HCT116 (cell line): ENCODE measurements around the gene BNIPL. TPM values are rescaled to one million over a fixed set of nuclear protein-coding genes. Genes with fewer than 3 reads are reported as not detected.

Experiments used
- ATAC-seq: fragments of 200-7000 bp; cut with Tn5 transposase; 2 replicates; pipeline ENCODE4 v1.9.1; 2020; ENCODE audit warnings: mild to moderate bottlenecking, moderate library complexity
- BruUV-seq: library from RNA; stranded (reverse); fragments of 400-500 nt; replicated peaks from 2 replicates; lab custom pipeline; 2021; lab: Mats Ljungman, UMichigan
- CTCF ChIA-PET: fragments of 300-600 bp; sonication (Branson Sonifier 250); formaldehyde crosslinking; loops from one replicate; lab custom pipeline; 2021; ENCODE audit warnings: antibody characterized with exemption; lab: Charles Lee
- POLR2A ChIA-PET: fragments of 300-600, 350-600 bp; sonication (Branson Sonifier 250); formaldehyde crosslinking; loops from one replicate; lab custom pipeline; 2021; ENCODE audit warnings: antibody characterized with exemption; lab: Charles Lee
- RAD21 ChIA-PET, 2 experiments: fragments of 300-600 bp; sonication (Branson Sonifier 250); formaldehyde crosslinking; loops; one replicate each; lab custom pipeline; 2023; ENCODE audit warnings: low total read pairs in 2 of 2; ENCODE audit not compliant: uncharacterized antibody in 2 of 2, unreplicated experiment in 2 of 2, low non-redundant PET in 1 of 2; lab: Charles Lee
- DNase-seq: peaks from one replicate; pipeline ENCODE4 v3.0.0-alpha.2; 2010; ENCODE audit warnings: low read depth, low spot score
- H2AFZ ChIP-seq: fragments of 200-600 bp; shearing (Covaris generic), sonication (generic); 2 replicates; pipeline ENCODE4 v1.6.1; 2017; ENCODE audit warnings: low read depth, mixed run types, mixed read lengths, antibody characterized with exemption, low read length; ENCODE audit not compliant: poor library complexity, severe bottlenecking
- H3K27ac ChIP-seq: 2 replicates; pipeline ENCODE4 v1.5.1; 2012; ENCODE audit warnings: low read depth, low read length
- H3K27me3 ChIP-seq: fragments of 200-600 bp; sonication (generic); 2 replicates; pipeline ENCODE4 v1.6.1; 2016; ENCODE audit warnings: mixed run types, low read length, mixed read lengths; ENCODE audit not compliant: insufficient read depth
- H3K36me3 ChIP-seq, 2 experiments: fragments of 200-500 bp in 1 of 2; fragments of 200-600 bp in 1 of 2; sonication (Bioruptor generic) in 1 of 2; sonication (generic) in 1 of 2; 2 replicates each; pipeline versions ENCODE4 v1.5.1 to v1.6.1; 2014 to 2016; ENCODE audit warnings: low read length in 2 of 2, inconsistent platforms in 1 of 2, mixed read lengths in 1 of 2, mixed run types in 1 of 2; ENCODE audit not compliant: insufficient read depth in 2 of 2, control insufficient read depth in 1 of 2
- H3K4me1 ChIP-seq, 2 experiments: fragments of 200-600 bp in 1 of 2; sonication (generic) in 1 of 2; 2 replicates each; pipeline versions ENCODE4 v1.5.1 to v1.6.1; 2012 to 2017; ENCODE audit warnings: low read length in 2 of 2, inconsistent platforms in 1 of 2, mild to moderate bottlenecking in 1 of 2, mixed read lengths in 1 of 2, mixed run types in 1 of 2, moderate library complexity in 1 of 2; ENCODE audit not compliant: insufficient read depth in 2 of 2, control insufficient read depth in 1 of 2
- H3K4me2 ChIP-seq: fragments of 200-600 bp; sonication (generic); 2 replicates; pipeline ENCODE4 v1.6.1; 2017; ENCODE audit warnings: mixed run types, low read length, mixed read lengths
- H3K4me3 ChIP-seq, 2 experiments: fragments of 200-600 bp in 1 of 2; sonication (generic) in 1 of 2; replicated peaks in 1 of 2; 2 replicates each; pipeline ENCODE4 v1.5.1; 2011 to 2016; ENCODE audit warnings: low read length in 2 of 2, control low read depth in 1 of 2, low read depth in 1 of 2, mild to moderate bottlenecking in 1 of 2, mixed read lengths in 1 of 2, mixed run types in 1 of 2
- H3K79me2 ChIP-seq: fragments of 200-600 bp; sonication (generic); 2 replicates; pipeline ENCODE4 v1.6.1; 2017; ENCODE audit warnings: mild to moderate bottlenecking, mixed run types, low read length, moderate library complexity, mixed read lengths; ENCODE audit not compliant: insufficient read depth
- H3K9ac ChIP-seq: fragments of 200-600 bp; sonication (generic); 2 replicates; pipeline ENCODE4 v1.6.1; 2016; ENCODE audit warnings: low read length, mixed read lengths
- H3K9me2 ChIP-seq: fragments of 200-600 bp; sonication (generic), shearing (Covaris generic); 2 replicates; pipeline ENCODE4 v1.6.1; 2017; ENCODE audit warnings: mixed run types, mild to moderate bottlenecking, moderate library complexity; ENCODE audit not compliant: insufficient read depth
- H3K9me3 ChIP-seq, 2 experiments: fragments of 200-500 bp in 1 of 2; fragments of 200-600 bp in 1 of 2; sonication (Bioruptor generic) in 1 of 2; sonication (generic) in 1 of 2; 2 replicates each; pipeline ENCODE4 v1.6.1; 2014 to 2017; ENCODE audit warnings: low read length in 2 of 2, mixed read lengths in 2 of 2, inconsistent platforms in 1 of 2, low read depth in 1 of 2, mild to moderate bottlenecking in 1 of 2, mixed run types in 1 of 2, moderate library complexity in 1 of 2; ENCODE audit not compliant: control insufficient read depth in 1 of 2, insufficient read depth in 1 of 2
- H4K20me1 ChIP-seq: fragments of 200-600 bp; sonication (generic), shearing (Covaris generic); 2 replicates; pipeline ENCODE4 v1.6.1; 2017; ENCODE audit warnings: mixed run types, mild to moderate bottlenecking, moderate library complexity; ENCODE audit not compliant: insufficient read depth
- CEBPB ChIP-seq: IDR thresholded peaks from 2 replicates; pipeline ENCODE4 v1.6.1; 2012; ENCODE audit warnings: low read depth
- CTCF ChIP-seq, 3 experiments: fragments of 200-600 bp in 1 of 3; sonication (generic) in 1 of 3; IDR thresholded peaks in 2 of 3; conservative IDR thresholded peaks in 1 of 3; 2 replicates each; pipeline ENCODE4 v1.5.1; 2012 to 2017; ENCODE audit warnings: low read depth in 2 of 3, low read length in 2 of 3, antibody characterized with exemption in 1 of 3, borderline replicate concordance in 1 of 3, control low read depth in 1 of 3, mild to moderate bottlenecking in 1 of 3, mixed read lengths in 1 of 3, mixed run types in 1 of 3, moderate library complexity in 1 of 3; ENCODE audit not compliant: insufficient read depth in 1 of 3
- ELF1 ChIP-seq: IDR thresholded peaks from 2 replicates; pipeline ENCODE4 v1.6.1; 2012; ENCODE audit warnings: low read depth, borderline replicate concordance
- EZH2 ChIP-seq: fragments of 200-600 bp; sonication (generic); IDR thresholded peaks from 2 replicates; pipeline ENCODE4 v1.6.1; 2017; ENCODE audit warnings: antibody characterized with exemption, mixed run types
- EZH2phosphoT487 ChIP-seq: fragments of 200-600 bp; IDR thresholded peaks from 2 replicates; pipeline ENCODE4 v1.6.1; 2018; ENCODE audit warnings: antibody characterized with exemption, borderline replicate concordance
- RAD21 ChIP-seq: IDR thresholded peaks from 2 replicates; pipeline ENCODE4 v1.6.1; 2012; ENCODE audit warnings: low read depth, mild to moderate bottlenecking
- SIN3A ChIP-seq: IDR thresholded peaks from 2 replicates; pipeline ENCODE4 v1.6.1; 2012; ENCODE audit warnings: low read depth
- SRF ChIP-seq: IDR thresholded peaks from 2 replicates; pipeline ENCODE4 v1.6.1; 2012; ENCODE audit warnings: low read depth
- YY1 ChIP-seq: IDR thresholded peaks from 2 replicates; pipeline ENCODE4 v1.6.1; 2011; ENCODE audit warnings: low read length, low read depth, moderate library complexity, mild to moderate bottlenecking; ENCODE audit not compliant: insufficient replicate concordance; ENCODE audit errors: extremely low read depth
- ZBTB33 ChIP-seq: IDR thresholded peaks from 2 replicates; pipeline ENCODE4 v1.6.1; 2011; ENCODE audit warnings: mild to moderate bottlenecking, low read length, moderate library complexity; ENCODE audit not compliant: insufficient replicate concordance; ENCODE audit errors: extremely low read depth
- intact Hi-C: fragments of 100-400 bp; cut with micrococcal nuclease; formaldehyde crosslinking; loops from 2 replicates; pipeline ENCODE4 v1.10.0; 2022
- total RNA-seq: library from RNA; stranded (reverse); gene quantifications from one replicate; pipeline ENCODE4 v1.2.1, GENCODE V29; 2021; ENCODE audit not compliant: unreplicated experiment

The BNIPL gene
- total RNA-seq, 1 experiment from 2014 or later: 0.86 TPM

DNA sequence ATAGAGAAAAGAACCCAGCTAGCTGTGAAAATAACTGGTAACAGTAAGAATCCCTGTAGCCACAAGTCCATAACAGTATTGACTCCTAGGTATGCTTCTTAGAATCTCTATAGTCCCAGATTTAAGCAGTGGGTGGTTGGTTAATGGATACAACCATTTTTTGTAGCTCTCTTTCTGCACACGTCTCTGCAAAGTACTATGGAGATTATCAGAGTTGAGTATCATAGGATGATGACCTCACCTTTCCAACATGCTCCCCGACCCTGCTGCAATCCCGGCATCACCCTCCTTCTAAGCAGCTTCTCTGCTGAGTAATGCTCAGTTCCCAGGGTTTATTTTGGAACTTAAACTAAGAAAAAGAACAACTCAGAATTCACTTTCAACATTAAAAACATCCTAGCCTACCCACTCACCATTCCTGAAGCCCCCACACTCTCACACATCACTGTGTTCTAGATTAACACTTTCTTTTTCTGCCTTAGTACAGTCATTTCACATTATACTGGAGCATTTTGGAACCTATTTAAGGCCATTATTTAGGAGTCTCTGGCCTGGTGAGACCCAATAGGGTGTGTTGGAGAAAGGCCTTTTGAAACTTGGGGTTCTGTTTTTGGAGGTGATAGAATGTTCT, 26.5 kb downstream of the BNIPL start:
- POLR2A ChIA-PET: interaction anchor here (1.4 kb wide), 1 partner anchor 9 kb away, joined by 5 read pairs; no protein-coding TSS in a partner anchor
- DNase-seq: no peak
- CTCF ChIA-PET: interaction anchor here (0.9 kb wide), 1 partner anchor 8 kb away, joined by 5 read pairs; the partner anchor contains the start of gene GABPB2
- no peaks in the 10 kb centered on the region for H3K27me3 ChIP-seq
- H3K4me1 ChIP-seq: peaks cover 13 to 18% of the 10 kb centered on the region in 2 experiments
- H3K9me3 ChIP-seq: no peaks in the 10 kb centered on the region
- no peaks in the 10 kb centered on the region; the same call in 1 of the 2 replicates for H4K20me1 ChIP-seq
- no TSS peak for BruUV-seq
- H3K9me2 ChIP-seq: no peaks in the 10 kb centered on the region
- intact Hi-C loops: no loop called here
- TF ChIP-seq ZBTB33 (no peak), EZH2phosphoT487 (no peak), ELF1 (no peak), CEBPB (no peak), EZH2 (no peak), RAD21 (no peak), YY1 (no peak), SIN3A (no peak), CTCF (IDR thresholded peaks at IDR 0.05 in 2 of 3, conservative IDR thresholded peaks at IDR 0.05 in 1 of 3; ENCODE audit: borderline replicate concordance in 1 of 3, insufficient read depth in 1 of 3, low read depth in 2 of 3, low read length in 2 of 3) (no peak), SRF (no peak)
- TF ChIP-seq, all 23 proteins: peak for 0
- Histone ChIP-seq H3K9ac (no peak overlapping the region), H3K79me2 (peaks cover 16% of the 10 kb centered on the region), H3K27ac (no peak overlapping the region), H3K4me3 (no peak overlapping the region), H3K36me3 (no peaks in the 10 kb centered on the region; a peak in 1 of 4 replicates), H3K4me2 (no peak overlapping the region), H2AFZ (no peak overlapping the region)
- RAD21 ChIA-PET: no interaction called here
- no peak for ATAC-seq
